Right lobe of liver (tissue), 6 donors: ENCODE data around the gene MGME1. TPM values are rescaled to one million over a fixed set of nuclear protein-coding genes. Genes with fewer than 3 reads are reported as not detected.

Source experiments
- ATAC-seq, 4 donors: fragments of 200-7000 bp; cut with Tn5 transposase; one replicate each; pipeline ENCODE4 v1.9.1; 2020; ENCODE audit warnings: mild to moderate bottlenecking in 4 of 4, moderate library complexity in 4 of 4
- DNase-seq, 3 donors: peaks; one replicate each; pipeline ENCODE4 v3.0.0-alpha.2; 2020
- H3K27ac ChIP-seq, 3 donors: fragments of 200-600 bp; one replicate each; pipeline ENCODE4 v1.8.0; 2022
- H3K27me3 ChIP-seq, 2 donors: fragments of 200-600 bp; one replicate each; pipeline ENCODE4 v1.8.0; 2022
- H3K36me3 ChIP-seq, 4 donors: fragments of 200-600 bp; sonication (generic) in 1 of 4; one replicate each; pipeline versions ENCODE4 v1.5.1 to v1.8.0; 2017 to 2022; ENCODE audit warnings: control low read depth in 1 of 4
- H3K4me1 ChIP-seq, 4 donors: fragments of 200-600 bp; sonication (generic) in 1 of 4; one replicate each; pipeline versions ENCODE4 v1.5.1 to v1.8.0; 2017 to 2022; ENCODE audit warnings: control low read depth in 1 of 4
- H3K4me3 ChIP-seq, 3 donors: fragments of 200-600 bp; one replicate each; pipeline ENCODE4 v1.8.0; 2022
- H3K9me3 ChIP-seq, 4 donors: fragments of 200-600 bp; sonication (generic) in 1 of 4; one replicate each; pipeline versions ENCODE4 v1.5.1 to v1.8.0; 2017 to 2022; ENCODE audit warnings: control low read depth in 1 of 4
- CTCF ChIP-seq, 4 donors: fragments of 200-600 bp in 3 of 4; fragments of 450-650 bp in 1 of 4; IDR thresholded peaks; one replicate each; pipeline versions ENCODE4 v1.5.1 to v1.8.0; 2016 to 2022; ENCODE audit warnings: antibody characterized with exemption in 4 of 4, mild to moderate bottlenecking in 2 of 4
- POLR2A ChIP-seq: fragments of 450-650 bp; IDR thresholded peaks from one replicate; pipeline ENCODE4 v1.6.1; 2017; ENCODE audit warnings: antibody characterized with exemption, mild to moderate bottlenecking
- WGBS: methylation state at CpG from one replicate; pipeline ENCODE4 v1.1.6; 2018; ENCODE audit warnings: low coverage, low lambda C conversion rate; ENCODE audit not compliant: insufficient coverage; ENCODE audit errors: missing lambda C conversion rate; 5-methylcytosine and 5-hydroxymethylcytosine counted together
- intact Hi-C, 2 donors: fragments of 100-400 bp; cut with DNase I; formaldehyde crosslinking; loops; one replicate each; pipeline versions ENCODE4 v1.11.2 to v1.14.1; 2022
- total RNA-seq, 6 experiments: library from RNA; depleted of rRNA in 2 of 6; stranded (reverse); fragments of >200 nt in 2 of 6; fragmentation: NEBNext Ultra II Directional in 3 of 6; extraction: Animal tissue kit (Norgen Biotek cat#: 25700) in 3 of 6; gene quantifications; one replicate each; pipeline versions ENCODE4 v1.1.0 to v1.2.4, GENCODE V29; 2016 to 2023
- donor health status: DM: no; HTN: yes; CAD: no.
- donor health status: DM: no; HTN: no; CAD: no.
- donor health status: DM: no; HTN: no; CAD: no.
- donor health status: DM: no; HTN: yes; CAD: no.
- donor health status: DM: no; HTN: yes; CAD: no.

Gene MGME1
- total RNA-seq, 6 experiments from 2014 or later = 6.0 to 8.4 (median 7.5) TPM

- ATAC-seq (no peak), DNase-seq (no peak)
- intact Hi-C loops = no loop called here
- WGBS = 56% methylated on average over 6 of the region's 6 CpGs
- TF ChIP-seq CTCF (IDR thresholded peaks at IDR 0.05) = no peak
- TF ChIP-seq POLR2A = no peak
- Histone ChIP-seq H3K9me3 (no peaks in the 10 kb centered on the region), H3K27me3 (no peaks in the 10 kb centered on the region), H3K36me3 (peaks cover 0 to 96% (median 46%) of the 10 kb centered on the region in 4 donors), H3K27ac (no peak overlapping the region), H3K4me3 (no peak overlapping the region), H3K4me1 (peaks cover 0 to 8% (median 0%) of the 10 kb centered on the region in 4 donors)
These were observed 22.0 kb upstream of the MGME1 start for GRCh38 chr20:17946572-17947473.

- peaks cover 0 to 96% (median 42%) of the 10 kb centered on the region in 4 donors for H3K36me3 ChIP-seq
- H3K4me3 ChIP-seq = no peak overlapping the region
- no peak for ATAC-seq
- H3K27ac ChIP-seq = no peak overlapping the region
- DNase-seq = no peak
- no peaks in the 10 kb centered on the region for H3K9me3 ChIP-seq
- TF ChIP-seq CTCF (IDR thresholded peaks at IDR 0.05) (no peak), POLR2A (no peak)
- intact Hi-C loops = no loop called here
- 30% methylated on average over 5 of the region's 5 CpGs for WGBS
- no peaks in the 10 kb centered on the region for H3K27me3 ChIP-seq
- peaks cover 0 to 8% (median 0%) of the 10 kb centered on the region in 4 donors for H3K4me1 ChIP-seq
These were observed 21.4 kb upstream of the MGME1 start for GRCh38 chr20:17947474-17947815.

GRCh38 chr20:17948442-17948841 lies 20.4 kb upstream of the MGME1 start:
- Histone ChIP-seq H3K9me3 (no peaks in the 10 kb centered on the region), H3K4me1 (peaks cover 0 to 8% (median 0%) of the 10 kb centered on the region in 4 donors), H3K36me3 (peaks cover 0 to 96% (median 37%) of the 10 kb centered on the region in 4 donors), H3K27ac (no peak overlapping the region), H3K4me3 (no peak overlapping the region), H3K27me3 (no peaks in the 10 kb centered on the region)
- TF ChIP-seq CTCF (IDR thresholded peaks at IDR 0.05) (no peak), POLR2A (no peak)
- no peak for DNase-seq
- intact Hi-C loops = no loop called here
- no peak for ATAC-seq
- 94% methylated on average over 2 of the region's 2 CpGs for WGBS

- no peak for TF ChIP-seq POLR2A
- no peak for TF ChIP-seq CTCF (IDR thresholded peaks at IDR 0.05)
- no peak overlapping the region for H3K27ac ChIP-seq
- peaks cover 0 to 98% (median 43%) of the 10 kb centered on the region in 4 donors for H3K36me3 ChIP-seq
- ATAC-seq = no peak
- no peak overlapping the region for H3K4me3 ChIP-seq
- DNase-seq = no peak
- peaks cover 0 to 8% (median 0%) of the 10 kb centered on the region in 4 donors for H3K4me1 ChIP-seq
- 86% methylated on average over 3 of the region's 4 CpGs for WGBS
- intact Hi-C loops = no loop called here
- no peaks in the 10 kb centered on the region for H3K9me3 ChIP-seq
- no peaks in the 10 kb centered on the region for H3K27me3 ChIP-seq
These were observed 18.9 kb upstream of the MGME1 start for GRCh38 chr20:17949899-17950298.
